Measurements from ENCODE around the gene PLXNB2. TPM values are rescaled to one million over a fixed set of nuclear protein-coding genes. Genes with fewer than 3 reads are reported as not detected.

PLXNB2 gene
- total RNA-seq, 2 donors from 2014 or later = 290 TPM

GRCh38 chr22:50229370-50229769 is 78.1 kb downstream of the PLXNB2 start:
- intact Hi-C loops (cut with DNase I, micrococcal nuclease) = no loop called here
- no peak for ATAC-seq

DNA sequence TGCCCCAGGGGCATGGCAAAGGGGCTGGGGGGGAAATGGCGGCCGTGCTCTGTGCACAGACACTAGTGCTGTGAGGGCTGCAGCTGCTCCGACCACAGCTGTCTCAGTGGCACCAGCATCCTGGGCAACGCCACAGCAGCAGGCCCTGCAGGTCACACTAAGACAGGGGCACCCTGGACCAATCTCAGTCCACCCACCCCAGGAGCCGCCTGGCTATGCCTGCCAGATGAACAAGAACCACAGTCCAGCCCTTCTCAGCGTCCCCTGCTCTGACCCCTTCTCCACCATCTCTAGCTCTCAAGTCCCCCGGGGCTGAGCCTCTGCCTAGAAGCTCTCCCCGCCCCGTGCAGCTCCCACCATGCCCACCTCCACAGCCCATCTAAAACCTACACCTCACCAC is 79.1 kb downstream of the PLXNB2 start:
- intact Hi-C loops (cut with DNase I, micrococcal nuclease) = no loop called here
- DNase-seq (no peak), ATAC-seq (no peak)

More at GRCh38 chr22:50229370-50229769, 78.1 kb downstream of the PLXNB2 start:
- DNase-seq = no peak

- intact Hi-C loops (cut with DNase I, micrococcal nuclease) = no loop called here
- ATAC-seq = no peak
- DNase-seq = no peak
Measured at GRCh38 chr22:50227579-50228215, 79.7 kb downstream of the PLXNB2 start.

GRCh38 chr22:50226875-50227165 is 80.6 kb downstream of the PLXNB2 start:
- ATAC-seq (no peak), DNase-seq (no peak)
- intact Hi-C loops (cut with DNase I, micrococcal nuclease) = no loop called here

DNA sequence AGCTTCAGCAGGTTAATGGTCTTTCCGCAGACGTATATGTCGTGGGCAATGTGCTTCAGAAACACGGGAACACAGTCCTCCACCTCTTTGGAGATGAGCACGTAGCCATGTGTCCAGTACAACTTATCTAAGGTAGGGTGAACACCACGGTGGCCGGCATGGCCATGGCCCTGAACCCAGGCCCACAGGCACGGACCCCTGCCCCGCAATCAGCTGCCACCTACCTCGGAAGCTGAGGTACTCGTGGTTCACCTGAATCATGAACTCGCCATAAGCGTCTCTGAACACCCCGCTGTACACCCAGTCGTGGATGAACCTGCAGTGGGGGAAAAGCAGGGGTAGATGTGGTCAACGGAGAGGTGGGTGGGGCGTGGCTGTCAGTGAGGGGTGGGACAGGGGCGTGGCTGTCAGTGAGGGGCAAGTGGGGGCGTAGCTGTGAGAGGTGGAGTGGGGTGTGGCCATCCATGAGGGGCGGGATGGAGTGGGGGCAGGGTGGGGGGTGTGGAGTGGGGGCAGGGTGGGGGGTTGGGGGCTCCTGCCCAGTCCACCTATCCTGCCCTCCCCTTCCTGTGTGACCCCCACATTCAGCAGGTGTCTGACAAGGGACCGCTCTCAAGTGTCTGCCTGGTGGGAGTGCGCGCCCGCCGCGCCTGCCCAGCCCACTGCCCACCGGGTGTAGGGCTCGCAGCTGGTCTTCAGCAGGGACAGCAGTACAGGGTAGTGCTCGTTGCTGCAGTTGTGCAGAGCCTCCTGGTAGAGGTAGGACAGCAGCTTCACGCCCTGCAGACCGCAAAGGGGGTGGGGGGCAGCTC is 81.2 kb downstream of the PLXNB2 start:
- no peak for ATAC-seq
- no peak for DNase-seq

GRCh38 chr22:50225200-50225969 is 82.1 kb downstream of the PLXNB2 start:
- ATAC-seq (peak; percentile 27), DNase-seq (no peak)
- intact Hi-C loops (cut with DNase I, micrococcal nuclease) = no loop called here

More for the DNA sequence above, 81.2 kb downstream of the PLXNB2 start:
- intact Hi-C loops (cut with DNase I, micrococcal nuclease) = no loop called here

Other genes with a start within 250 kb of the PLXNB2 start
- gene TTLL8, start 249.3 kb downstream of the PLXNB2 start, total RNA-seq = not detected
- gene MLC1, start 222.2 kb downstream of the PLXNB2 start, total RNA-seq = under 1 TPM in 1 of 2 donors, not detected in 1; 0.14 TPM
- gene MOV10L1, start 217.6 kb downstream of the PLXNB2 start, total RNA-seq = under 1 TPM in 1 of 2 donors, not detected in 1; 0.70 TPM
- under 1 TPM; 0.09 to 0.14 TPM for gene PANX2, start 136.9 kb downstream of the PLXNB2 start, total RNA-seq
- 10 to 100 TPM; 46.4 to 63.5 TPM for gene TRABD, start 121.7 kb downstream of the PLXNB2 start, total RNA-seq
- 10 to 100 TPM; 21.9 to 29.6 TPM for gene SELENOO, start 106.6 kb downstream of the PLXNB2 start, total RNA-seq
- 10 to 100 TPM; 26.3 to 31.6 TPM for gene TUBGCP6, start 62.6 kb downstream of the PLXNB2 start, total RNA-seq
- gene HDAC10, start 56.4 kb downstream of the PLXNB2 start, total RNA-seq = 10 to 100 TPM; 48.3 to 49.2 TPM
- 1 to 10 TPM; 3.0 to 3.1 TPM for gene MAPK12, start 46.0 kb downstream of the PLXNB2 start, total RNA-seq
- gene MAPK11, start 37.3 kb downstream of the PLXNB2 start, total RNA-seq = 1 to 10 TPM; 1.2 to 1.9 TPM
- gene DENND6B, start 19.4 kb upstream of the PLXNB2 start, total RNA-seq = 1 to 10 TPM; 3.7 to 4.7 TPM
- gene PPP6R2, start 35.7 kb upstream of the PLXNB2 start, total RNA-seq = 10 to 100 TPM; 44.6 to 61.0 TPM
- gene SBF1, start 167.4 kb upstream of the PLXNB2 start, total RNA-seq = 10 to 100 TPM; 69.2 to 80.1 TPM
- 1 to 10 TPM; 5.4 to 8.9 TPM for gene ADM2, start 173.9 kb upstream of the PLXNB2 start, total RNA-seq
- not detected for gene MIOX, start 179.2 kb upstream of the PLXNB2 start, total RNA-seq
- gene LMF2, start 200.1 kb upstream of the PLXNB2 start, total RNA-seq = 10 to 100 TPM; 58.7 to 59.3 TPM
- 10 to 100 TPM; 26.6 to 27.1 TPM for gene NCAPH2, start 200.6 kb upstream of the PLXNB2 start, total RNA-seq
- 1 to 10 TPM; 5.5 to 5.7 TPM for gene SCO2, start 218.0 kb upstream of the PLXNB2 start, total RNA-seq
- 10 to 100 TPM; 32.0 to 33.0 TPM for gene TYMP, start 222.4 kb upstream of the PLXNB2 start, total RNA-seq
- gene KLHDC7B, start 238.3 kb upstream of the PLXNB2 start, total RNA-seq = under 1 TPM in 1 of 2 donors, not detected in 1; 0.17 TPM

Data from left colon (tissue), 2 donors.